OCI-LY7 (cell line): ENCODE data around the gene NAT9.

Experiments used
- CTCF ChIP-seq: fragments of 200-600 bp; sonication (generic); conservative IDR thresholded peaks from 2 replicates; pipeline ENCODE4 v1.5.1; 2014; ENCODE audit warnings: mild to moderate bottlenecking, antibody characterized with exemption, low read length, moderate library complexity, mixed read lengths
- EZH2phosphoT487 ChIP-seq: fragments of 200-600 bp; sonication (generic); IDR thresholded peaks from 2 replicates; pipeline ENCODE4 v1.6.1; 2018; ENCODE audit warnings: low read depth, borderline replicate concordance, mild to moderate bottlenecking, mixed run types, antibody characterized with exemption, low read length, moderate library complexity, mixed read lengths

- TF ChIP-seq CTCF (no peak), EZH2phosphoT487 (no peak)
Observed at GRCh38 chr17:74734256-74734655, 41.9 kb downstream of the NAT9 start.
